ENCODE results near the gene P2RY12. TPM values are rescaled to one million over a fixed set of nuclear protein-coding genes. Genes with fewer than 3 reads are reported as not detected.

Gene P2RY12
- total and polyA plus RNA-seq, 2 donors (not counting 3 experiments of a cell fraction or from before 2014, with no cell fraction given): not detected

- no peak overlapping the region for H3K4me3 ChIP-seq (replicated peaks in 1 of 3; ENCODE audit: insufficient read depth in 1 of 3, low read depth in 1 of 3, low read length in 3 of 3)
- TF ChIP-seq POLR2AphosphoS5 (IDR thresholded peaks at IDR 0.05; ENCODE audit: insufficient read depth, low read depth, low read length): no peak
- H4K20me1 ChIP-seq (replicated peaks; ENCODE audit: control insufficient read depth, extremely low read depth, insufficient read depth, low read length): no peaks in the 10 kb centered on the region
- CTCF ChIA-PET: interaction anchor here (0.6 to 1.3 kb wide), 3 partner anchors 12 to 1218 kb away, joined by 4 to 6 read pairs (median 5); no protein-coding TSS in a partner anchor
- H3K9me1 ChIP-seq (replicated peaks; ENCODE audit: control insufficient read depth, extremely low read depth, insufficient read depth, low read length): no peaks in the 10 kb centered on the region
- H3K4me1 ChIP-seq (ENCODE audit: control insufficient read depth, extremely low read depth, insufficient read depth, low read length): no peaks in the 10 kb centered on the region
- no peak overlapping the region for H3K9ac ChIP-seq (replicated peaks; ENCODE audit: extremely low read depth, insufficient read depth, low read length)
- H3K36me3 ChIP-seq (ENCODE audit: control insufficient read depth in 2 of 2, extremely low read depth in 1 of 2, insufficient read depth in 2 of 2, low read length in 2 of 2): no peaks in the 10 kb centered on the region
- dilution Hi-C loops (cut with MboI; ENCODE audit: extremely low pct_ligation_motif_present, low sequenced_read_pairs) (no loop called here), intact Hi-C loops (cut with micrococcal nuclease) (no loop called here)
- no peak overlapping the region for H3K4me2 ChIP-seq (ENCODE audit: insufficient read depth, low read length)
- no TSS peak for BruUV-seq (replicated peaks)
- H2AFZ ChIP-seq (ENCODE audit: low read depth, low read length): no peak overlapping the region
- POLR2A ChIA-PET: no interaction called here
- no peak overlapping the region for H3K27ac ChIP-seq (ENCODE audit: insufficient read depth, low read depth, low read length)
- no peaks in the 10 kb centered on the region for H3K79me2 ChIP-seq (ENCODE audit: control insufficient read depth, insufficient read depth, low read length)
- FAIRE-seq: no peak
- DNase-seq (ENCODE audit: low read depth, low spot score): no peak
- H3K27me3 ChIP-seq (ENCODE audit: control insufficient read depth in 2 of 2, insufficient read depth in 2 of 2, low read length in 2 of 2): no peaks in the 10 kb centered on the region
- H3K9me3 ChIP-seq (replicated peaks; ENCODE audit: control insufficient read depth, insufficient read depth, low read length): no peaks in the 10 kb centered on the region
These were observed 17.1 kb downstream of the P2RY12 start for GRCh38 chr3:151367448-151367847.

- Histone ChIP-seq H3K9ac (replicated peaks; ENCODE audit: extremely low read depth, insufficient read depth, low read length) (no peak overlapping the region), H3K79me2 (ENCODE audit: control insufficient read depth, insufficient read depth, low read length) (no peaks in the 10 kb centered on the region), H2AFZ (ENCODE audit: low read depth, low read length) (no peak overlapping the region), H3K4me2 (ENCODE audit: insufficient read depth, low read length) (no peak overlapping the region), H3K36me3 (ENCODE audit: control insufficient read depth in 2 of 2, extremely low read depth in 1 of 2, insufficient read depth in 2 of 2, low read length in 2 of 2) (no peaks in the 10 kb centered on the region), H3K4me3 (replicated peaks in 1 of 3; ENCODE audit: insufficient read depth in 1 of 3, low read depth in 1 of 3, low read length in 3 of 3) (no peak overlapping the region), H3K9me3 (replicated peaks; ENCODE audit: control insufficient read depth, insufficient read depth, low read length) (no peaks in the 10 kb centered on the region), H4K20me1 (replicated peaks; ENCODE audit: control insufficient read depth, extremely low read depth, insufficient read depth, low read length) (no peaks in the 10 kb centered on the region), H3K27ac (ENCODE audit: insufficient read depth, low read depth, low read length) (no peak overlapping the region), H3K9me1 (replicated peaks; ENCODE audit: control insufficient read depth, extremely low read depth, insufficient read depth, low read length) (no peaks in the 10 kb centered on the region), H3K4me1 (ENCODE audit: control insufficient read depth, extremely low read depth, insufficient read depth, low read length) (no peaks in the 10 kb centered on the region), H3K27me3 (ENCODE audit: control insufficient read depth in 2 of 2, insufficient read depth in 2 of 2, low read length in 2 of 2) (no peaks in the 10 kb centered on the region)
- dilution Hi-C loops (cut with MboI; ENCODE audit: extremely low pct_ligation_motif_present, low sequenced_read_pairs) (no loop called here), intact Hi-C loops (cut with micrococcal nuclease) (no loop called here)
- CTCF ChIA-PET: interaction anchor here (1.2 kb wide), 1 partner anchor 39 kb away, joined by 6 read pairs; no protein-coding TSS in a partner anchor
- no TSS peak for BruUV-seq (replicated peaks)
- FAIRE-seq (no peak), DNase-seq (ENCODE audit: low read depth, low spot score) (no peak)
- POLR2A ChIA-PET: no interaction called here
- TF ChIP-seq MAX (IDR thresholded peaks at IDR 0.05; ENCODE audit: insufficient read depth, insufficient read length): no peak
These were observed 17.6 kb downstream of the P2RY12 start for GRCh38 chr3:151366993-151367392.
